ENCODE data around the gene SWI5.
"Not testable (repeated sequence)": the region's sequence is repeated elsewhere in the genome, so short reads cannot be mapped to it uniquely, and the experiment has no call there.

Gene SWI5

DNA sequence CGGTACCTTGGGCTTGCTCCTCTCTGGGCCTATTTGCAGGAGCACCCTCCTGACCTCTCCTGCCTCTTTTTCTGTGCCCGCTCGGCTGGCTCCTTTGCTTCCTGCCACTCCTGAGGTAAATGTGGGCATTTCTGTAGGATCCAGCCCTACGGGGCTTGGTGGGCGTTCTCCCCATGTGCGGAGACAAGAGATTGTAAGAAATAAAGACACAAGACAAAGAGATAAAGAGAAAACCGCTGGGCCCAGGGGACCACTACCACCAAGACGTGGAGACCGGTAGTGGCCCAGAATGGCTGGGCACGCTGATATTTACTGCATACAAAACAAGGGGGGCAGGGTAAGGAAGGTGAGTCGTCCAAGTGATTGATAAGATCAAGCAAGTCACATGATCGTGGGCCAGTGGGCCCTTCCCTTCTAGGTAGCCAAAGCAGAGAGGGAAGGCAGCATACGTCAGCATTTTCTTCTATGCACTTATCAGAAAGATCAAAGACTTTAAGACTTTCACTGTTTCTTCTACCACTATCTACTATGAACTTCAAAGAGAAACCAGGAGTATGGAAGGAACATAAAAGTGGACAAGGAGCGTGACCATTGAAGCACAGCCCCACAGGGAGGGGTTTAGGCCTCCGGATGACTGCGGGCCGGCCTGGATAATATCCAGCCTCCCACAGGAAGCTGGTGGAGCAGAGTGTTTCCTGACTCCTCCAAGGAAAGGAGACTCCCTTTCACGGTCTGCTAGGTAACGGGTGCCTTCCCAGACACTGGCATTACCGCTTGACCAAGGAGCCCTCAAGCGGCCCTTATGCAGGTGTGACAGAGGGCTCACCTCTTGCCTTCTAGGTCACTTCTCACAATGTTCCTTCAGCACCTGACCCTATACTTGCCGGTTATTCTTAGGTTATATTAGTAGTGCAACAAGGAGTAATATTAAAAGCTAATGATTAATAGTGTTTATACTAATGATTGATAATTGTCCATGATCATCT, 3.3 kb downstream of the SWI5 start:
- not testable (repeated sequence) for H3K36me3 Mint-ChIP-seq; H3K9me3 Mint-ChIP-seq; DNase-seq (ENCODE audit: low spot score in 2 of 2); H3K27me3 Mint-ChIP-seq; H3K4me3 Mint-ChIP-seq; ATAC-seq (ENCODE audit: low read depth); H3K27ac Mint-ChIP-seq
- H3K4me1 Mint-ChIP-seq, result peaks cover 14% of the 10 kb centered on the region

DNA sequence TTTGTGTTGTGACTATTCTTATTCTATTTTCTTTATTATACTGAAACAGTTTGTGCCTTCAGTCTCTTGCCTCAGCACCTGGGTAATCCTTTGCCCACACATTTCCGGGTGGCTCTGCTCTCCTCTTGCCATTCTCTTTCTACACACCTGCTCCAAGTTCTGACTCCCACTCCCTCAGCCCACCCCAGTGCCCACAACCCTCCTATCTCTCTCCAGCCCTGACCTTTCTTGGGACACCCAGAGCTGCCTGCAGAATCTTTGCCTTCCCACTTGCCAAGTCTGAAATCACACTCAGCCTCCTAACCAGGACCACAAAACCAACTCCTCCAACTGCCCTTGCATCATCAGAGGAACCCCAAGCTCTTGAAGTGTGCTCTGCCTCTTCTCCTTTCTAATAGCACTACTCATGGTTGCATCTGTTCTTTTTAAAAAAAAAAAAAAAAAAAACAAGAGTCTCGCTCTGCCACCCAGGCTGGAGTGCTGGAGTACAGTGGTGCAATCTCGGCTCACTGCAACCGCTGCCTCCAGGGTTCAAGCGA, 4.1 kb downstream of the SWI5 start:
- peaks cover 14% of the 10 kb centered on the region for H3K4me1 Mint-ChIP-seq
- H3K4me3 Mint-ChIP-seq, result no peak overlapping the region
- no peaks in the 10 kb centered on the region for H3K27me3 Mint-ChIP-seq
- H3K27ac Mint-ChIP-seq, result no peak overlapping the region
- H3K9me3 Mint-ChIP-seq, result no peaks in the 10 kb centered on the region
- H3K36me3 Mint-ChIP-seq, result peaks cover 7% of the 10 kb centered on the region
- ATAC-seq (ENCODE audit: low read depth) (no peak), DNase-seq (ENCODE audit: low spot score in 2 of 2) (no peak)

GRCh38 chr9:128282500-128282899, 6.4 kb downstream of the SWI5 start:
- H3K9me3 Mint-ChIP-seq, result no peaks in the 10 kb centered on the region
- H3K4me3 Mint-ChIP-seq, result no peak overlapping the region
- no peak overlapping the region for H3K27ac Mint-ChIP-seq
- peaks cover 7% of the 10 kb centered on the region for H3K36me3 Mint-ChIP-seq
- ATAC-seq (ENCODE audit: low read depth) (no peak), DNase-seq (ENCODE audit: low spot score in 2 of 2) (no peak)
- no peaks in the 10 kb centered on the region for H3K27me3 Mint-ChIP-seq
- H3K4me1 Mint-ChIP-seq, result peaks cover 6% of the 10 kb centered on the region

GRCh38 chr9:128285033-128285784, 9.1 kb downstream of the SWI5 start:
- H3K4me3 Mint-ChIP-seq, result no peak overlapping the region
- no peaks in the 10 kb centered on the region for H3K27me3 Mint-ChIP-seq
- peaks cover 6% of the 10 kb centered on the region for H3K4me1 Mint-ChIP-seq
- no peak overlapping the region for H3K27ac Mint-ChIP-seq
- ATAC-seq (ENCODE audit: low read depth) (no peak), DNase-seq (ENCODE audit: low spot score in 2 of 2) (no peak)
- peaks cover 15% of the 10 kb centered on the region for H3K36me3 Mint-ChIP-seq
- no peaks in the 10 kb centered on the region for H3K9me3 Mint-ChIP-seq

DNA sequence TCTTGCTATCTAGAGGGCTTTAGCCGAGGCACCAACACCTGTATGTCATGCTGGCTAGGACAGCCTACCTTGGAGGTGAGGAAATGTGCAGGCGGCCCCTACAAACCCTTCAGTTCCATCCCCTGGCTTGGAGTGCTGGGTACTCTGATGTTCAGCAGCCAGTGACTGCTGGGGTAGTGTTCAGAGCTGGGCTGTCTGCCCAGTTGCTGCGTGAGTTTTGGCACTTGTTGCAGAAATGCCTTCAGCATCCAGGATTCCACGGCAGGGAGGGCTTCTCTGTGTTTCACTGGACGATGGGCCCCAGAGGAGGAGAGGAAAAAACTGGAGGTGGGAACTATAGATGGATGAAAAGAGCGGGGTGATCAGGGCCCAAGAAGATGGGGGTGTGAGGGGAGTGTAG, 10.4 kb downstream of the SWI5 start:
- no peaks in the 10 kb centered on the region for H3K9me3 Mint-ChIP-seq
- no peak for DNase-seq (ENCODE audit: low spot score in 2 of 2)
- no peak for ATAC-seq (ENCODE audit: low read depth)
- H3K4me1 Mint-ChIP-seq, result peaks cover 6% of the 10 kb centered on the region
- peaks cover 15% of the 10 kb centered on the region for H3K36me3 Mint-ChIP-seq
- H3K27ac Mint-ChIP-seq, result no peak overlapping the region
- H3K27me3 Mint-ChIP-seq, result no peaks in the 10 kb centered on the region
- H3K4me3 Mint-ChIP-seq, result no peak overlapping the region

GRCh38 chr9:128288273-128289004, 12.4 kb downstream of the SWI5 start:
- H3K36me3 Mint-ChIP-seq, result peaks cover 15% of the 10 kb centered on the region
- H3K27me3 Mint-ChIP-seq, result no peaks in the 10 kb centered on the region
- ATAC-seq (ENCODE audit: low read depth), result no peak
- H3K4me3 Mint-ChIP-seq, result no peak overlapping the region
- no peaks in the 10 kb centered on the region for H3K9me3 Mint-ChIP-seq
- DNase-seq (ENCODE audit: low spot score in 2 of 2), result no peak
- peaks cover 6% of the 10 kb centered on the region for H3K4me1 Mint-ChIP-seq
- H3K27ac Mint-ChIP-seq, result no peak overlapping the region

DNA sequence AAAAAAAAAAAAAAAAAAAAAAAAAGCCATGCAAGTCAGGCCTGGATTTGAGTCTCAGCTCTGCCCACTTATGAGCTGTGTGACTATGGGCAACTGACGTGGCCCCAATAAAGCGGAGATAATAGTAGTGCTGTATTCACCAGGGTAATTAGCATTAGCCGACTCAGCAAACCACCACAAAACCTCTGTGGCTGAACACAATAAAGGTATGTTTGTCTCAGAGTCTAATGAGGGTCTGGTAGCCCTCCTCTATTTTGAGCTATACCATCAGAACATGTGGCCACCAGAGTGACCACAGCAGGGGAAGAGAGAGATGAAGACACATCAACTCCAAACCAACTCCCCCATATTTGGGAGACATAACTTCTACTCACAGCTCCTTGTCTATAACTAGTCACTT, 15.9 kb downstream of the SWI5 start:
- Mint-ChIP-seq H3K4me1 (no peaks in the 10 kb centered on the region), H3K4me3 (no peak overlapping the region), H3K27me3 (no peaks in the 10 kb centered on the region), H3K27ac (no peak overlapping the region), H3K36me3 (peaks cover 12% of the 10 kb centered on the region), H3K9me3 (no peaks in the 10 kb centered on the region)
- DNase-seq (ENCODE audit: low spot score in 2 of 2) (no peak), ATAC-seq (ENCODE audit: low read depth) (no peak)

- no peak for ATAC-seq (ENCODE audit: low read depth)
- Mint-ChIP-seq H3K4me3 (no peak overlapping the region), H3K4me1 (no peaks in the 10 kb centered on the region), H3K27me3 (no peaks in the 10 kb centered on the region), H3K36me3 (peaks cover 8% of the 10 kb centered on the region), H3K27ac (no peak overlapping the region), H3K9me3 (no peaks in the 10 kb centered on the region)
- no peak for DNase-seq (ENCODE audit: low spot score in 2 of 2)
Observed at GRCh38 chr9:128293091-128293490, 17.0 kb downstream of the SWI5 start.

- Mint-ChIP-seq H3K9me3 (no peaks in the 10 kb centered on the region), H3K36me3 (peaks cover under 1% of the 10 kb centered on the region), H3K4me1 (no peaks in the 10 kb centered on the region), H3K27me3 (no peaks in the 10 kb centered on the region), H3K4me3 (no peak overlapping the region), H3K27ac (no peak overlapping the region)
- no peak for DNase-seq (ENCODE audit: low spot score in 2 of 2)
- ATAC-seq (ENCODE audit: low read depth), result no peak
Observed at GRCh38 chr9:128294142-128294541, 18.1 kb downstream of the SWI5 start.

DNA sequence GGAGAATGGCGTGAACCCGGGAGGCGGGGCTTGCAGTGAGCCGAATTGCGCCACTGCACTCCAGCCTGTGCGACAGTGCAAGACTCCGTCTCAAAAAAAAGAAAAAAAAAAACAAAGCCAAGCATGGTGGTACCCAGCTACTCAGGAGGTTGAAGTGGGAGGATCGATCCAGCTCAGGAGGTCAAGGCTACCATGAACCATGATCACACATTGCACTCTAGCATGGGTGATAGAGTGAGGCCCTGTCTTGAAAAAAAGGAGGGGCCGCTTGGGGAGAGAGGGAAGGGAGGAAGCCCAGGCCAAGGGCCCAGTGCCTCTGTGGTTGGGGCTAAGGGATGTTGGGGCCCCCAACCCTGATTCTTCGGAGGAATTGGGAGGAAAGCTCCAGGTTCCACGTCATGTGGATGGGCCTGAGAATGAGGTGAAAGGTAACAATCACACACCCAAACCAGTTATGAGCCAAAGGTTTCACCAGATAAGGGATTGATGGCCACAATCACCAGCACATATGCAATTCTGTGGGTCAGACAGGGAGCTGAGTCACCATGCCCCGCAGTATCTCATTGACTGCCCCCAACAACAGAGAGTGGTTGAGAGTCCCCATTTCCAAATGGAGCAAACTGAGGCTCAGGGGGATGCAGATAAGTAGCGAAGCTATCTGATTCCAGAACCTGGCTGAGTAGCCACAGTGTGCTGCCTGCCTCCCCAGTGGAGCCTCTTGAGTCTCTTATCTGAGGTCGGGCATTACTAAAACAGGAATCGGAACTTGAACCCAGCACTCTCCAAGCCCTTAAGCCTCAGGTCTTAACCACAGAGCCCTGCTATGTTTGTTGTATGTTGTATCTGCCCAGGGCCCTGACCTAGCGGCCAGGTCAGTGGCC, 20.5 kb downstream of the SWI5 start:
- H3K9me3 Mint-ChIP-seq, result no peaks in the 10 kb centered on the region
- ATAC-seq (ENCODE audit: low read depth) (no peak), DNase-seq (ENCODE audit: low spot score in 2 of 2) (no peak)
- no peaks in the 10 kb centered on the region for H3K4me1 Mint-ChIP-seq
- H3K27me3 Mint-ChIP-seq, result no peaks in the 10 kb centered on the region
- no peaks in the 10 kb centered on the region for H3K36me3 Mint-ChIP-seq
- H3K4me3 Mint-ChIP-seq, result no peak overlapping the region
- no peak overlapping the region for H3K27ac Mint-ChIP-seq

GRCh38 chr9:128297221-128297773, 21.2 kb downstream of the SWI5 start:
- ATAC-seq (ENCODE audit: low read depth), result no peak
- no peaks in the 10 kb centered on the region for H3K36me3 Mint-ChIP-seq
- no peak overlapping the region for H3K27ac Mint-ChIP-seq
- DNase-seq (ENCODE audit: low spot score in 2 of 2), result no peak
- no peaks in the 10 kb centered on the region for H3K9me3 Mint-ChIP-seq
- H3K4me1 Mint-ChIP-seq, result no peaks in the 10 kb centered on the region
- H3K27me3 Mint-ChIP-seq, result no peaks in the 10 kb centered on the region
- H3K4me3 Mint-ChIP-seq, result no peak overlapping the region

DNA sequence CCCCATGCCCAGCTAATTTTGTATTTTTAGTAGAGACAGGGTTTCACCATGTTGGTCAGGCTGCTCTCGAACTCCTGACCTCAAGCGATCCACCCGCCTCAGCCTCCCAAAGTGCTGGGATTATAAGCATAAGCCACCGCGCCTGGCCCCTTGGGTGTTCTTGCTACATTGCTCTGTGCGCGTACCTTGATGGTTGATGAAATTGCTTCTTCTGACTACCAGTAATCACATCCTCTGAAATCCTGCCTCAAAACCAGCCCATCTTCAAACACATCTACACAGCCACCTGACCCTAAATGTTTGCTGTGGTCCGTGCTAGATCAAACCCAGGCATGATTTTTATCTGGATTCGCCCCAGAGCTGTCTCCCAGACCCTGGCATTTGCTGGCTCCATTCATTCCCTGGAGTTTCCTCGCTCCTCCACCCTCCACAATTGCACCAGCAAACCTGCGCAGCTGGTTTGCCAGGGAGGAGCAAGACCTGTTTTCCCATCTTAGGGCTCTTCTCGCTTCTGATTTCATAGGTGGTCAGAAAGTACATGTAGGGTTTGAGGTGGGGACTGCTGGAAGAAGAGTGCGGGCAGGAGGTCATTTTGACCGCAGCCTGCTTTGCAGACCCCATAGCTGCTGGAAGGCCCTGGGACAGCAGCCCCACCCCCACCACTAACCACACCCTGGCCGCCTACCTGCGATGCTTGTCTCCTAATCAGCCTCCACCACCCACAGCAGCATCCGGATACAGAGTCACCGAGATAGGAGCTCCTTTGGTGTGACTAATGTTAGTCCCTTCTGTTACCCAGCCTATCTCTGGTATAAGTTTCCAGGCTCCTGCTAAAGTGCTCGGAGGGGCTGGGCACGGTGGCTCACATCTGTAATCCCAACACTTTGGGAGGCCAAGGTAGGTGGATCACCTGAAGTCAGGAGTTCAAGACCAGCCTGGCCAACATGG, 22.7 kb downstream of the SWI5 start:
- Mint-ChIP-seq H3K27me3 (no peaks in the 10 kb centered on the region), H3K27ac (no peak overlapping the region), H3K9me3 (no peaks in the 10 kb centered on the region), H3K4me3 (no peak overlapping the region), H3K4me1 (no peaks in the 10 kb centered on the region), H3K36me3 (no peaks in the 10 kb centered on the region)
- DNase-seq (ENCODE audit: low spot score in 2 of 2) (no peak), ATAC-seq (ENCODE audit: low read depth) (no peak)
